RWPE2 (cell line): ENCODE measurements around the gene SORCS2.

Experiments used
- ATAC-seq: fragments of 200-7000 bp; cut with Tn5 transposase; 3 replicates; pipeline ENCODE4 v1.9.1; 2021; ENCODE audit warnings: low read depth
- DNase-seq: peaks from one replicate; pipeline ENCODE4 v3.0.0-alpha.2; 2020; ENCODE audit warnings: low spot score
- H3K27ac ChIP-seq: fragments of 450-650 bp; 2 replicates; pipeline ENCODE4 v1.5.1; 2017; ENCODE audit warnings: mild to moderate bottlenecking; ENCODE audit not compliant: poor library complexity, severe bottlenecking
- H3K27me3 ChIP-seq: fragments of 250-450 bp; sonication (Bioruptor Pico); 2 replicates; pipeline ENCODE4 v1.5.1; 2021; ENCODE audit warnings: mild to moderate bottlenecking, moderate library complexity; ENCODE audit not compliant: insufficient read depth, poor library complexity, severe bottlenecking
- H3K36me3 ChIP-seq: fragments of 250-450 bp; sonication (Bioruptor Pico); 2 replicates; pipeline ENCODE4 v1.5.1; 2020; ENCODE audit warnings: low read depth, mild to moderate bottlenecking, moderate library complexity
- H3K4me1 ChIP-seq: fragments of 250-450 bp; sonication (Bioruptor Pico); 2 replicates; pipeline ENCODE4 v1.5.1; 2021; ENCODE audit warnings: mild to moderate bottlenecking, moderate library complexity; ENCODE audit not compliant: insufficient read depth, poor library complexity, severe bottlenecking
- H3K4me3 ChIP-seq: fragments of 250-450 bp; sonication (Bioruptor Pico); 2 replicates; pipeline ENCODE4 v1.5.1; 2021; ENCODE audit warnings: mild to moderate bottlenecking, moderate library complexity; ENCODE audit not compliant: severe bottlenecking
- H3K9me3 ChIP-seq: fragments of 250-450 bp; sonication (Bioruptor Pico); 2 replicates; pipeline ENCODE4 v1.5.1; 2021; ENCODE audit warnings: mild to moderate bottlenecking, moderate library complexity; ENCODE audit not compliant: severe bottlenecking
- TF ChIP-seq, protein P1 (sequence below): fragments of 450-650 bp; IDR thresholded peaks from one replicate; pipeline ENCODE4 v1.5.1; 2017; ENCODE audit warnings: mild to moderate bottlenecking, moderate library complexity; ENCODE audit not compliant: poor library complexity, severe bottlenecking

SORCS2 gene

DNA sequence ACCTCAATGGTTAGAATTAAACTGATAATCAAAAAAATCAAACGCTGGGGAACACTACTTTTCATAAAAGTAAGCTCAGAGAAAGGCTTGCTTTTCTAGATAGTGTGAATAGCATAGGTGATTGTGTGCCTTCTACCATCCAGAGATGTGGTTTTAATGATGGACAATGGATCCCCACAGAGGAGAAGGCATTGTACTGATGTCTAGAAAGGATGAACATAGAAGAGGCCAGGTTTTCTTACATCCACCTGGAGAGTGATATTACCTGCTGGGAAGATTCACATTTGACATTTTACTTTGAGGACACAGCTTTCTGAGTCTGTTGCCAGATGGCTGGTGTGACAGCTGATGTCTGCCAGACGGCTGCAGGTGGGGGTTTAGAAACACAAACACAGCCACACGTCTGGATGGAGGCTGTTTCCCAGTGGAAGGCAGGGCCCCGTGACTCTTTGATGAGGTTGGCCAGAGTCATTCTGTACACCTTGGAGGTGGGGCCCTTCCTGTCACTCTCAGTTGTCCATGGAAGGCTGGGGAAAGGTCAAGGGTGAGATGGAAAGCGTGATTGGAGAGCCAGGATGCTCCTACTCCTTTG lies 128.0 kb downstream of the SORCS2 start:
- Histone ChIP-seq H3K4me1 (no peaks in the 10 kb centered on the region), H3K4me3 (no peak overlapping the region), H3K36me3 (no peaks in the 10 kb centered on the region), H3K9me3 (no peaks in the 10 kb centered on the region), H3K27me3 (no peaks in the 10 kb centered on the region), H3K27ac (no peak overlapping the region)
- TF ChIP-seq, protein P1, sequence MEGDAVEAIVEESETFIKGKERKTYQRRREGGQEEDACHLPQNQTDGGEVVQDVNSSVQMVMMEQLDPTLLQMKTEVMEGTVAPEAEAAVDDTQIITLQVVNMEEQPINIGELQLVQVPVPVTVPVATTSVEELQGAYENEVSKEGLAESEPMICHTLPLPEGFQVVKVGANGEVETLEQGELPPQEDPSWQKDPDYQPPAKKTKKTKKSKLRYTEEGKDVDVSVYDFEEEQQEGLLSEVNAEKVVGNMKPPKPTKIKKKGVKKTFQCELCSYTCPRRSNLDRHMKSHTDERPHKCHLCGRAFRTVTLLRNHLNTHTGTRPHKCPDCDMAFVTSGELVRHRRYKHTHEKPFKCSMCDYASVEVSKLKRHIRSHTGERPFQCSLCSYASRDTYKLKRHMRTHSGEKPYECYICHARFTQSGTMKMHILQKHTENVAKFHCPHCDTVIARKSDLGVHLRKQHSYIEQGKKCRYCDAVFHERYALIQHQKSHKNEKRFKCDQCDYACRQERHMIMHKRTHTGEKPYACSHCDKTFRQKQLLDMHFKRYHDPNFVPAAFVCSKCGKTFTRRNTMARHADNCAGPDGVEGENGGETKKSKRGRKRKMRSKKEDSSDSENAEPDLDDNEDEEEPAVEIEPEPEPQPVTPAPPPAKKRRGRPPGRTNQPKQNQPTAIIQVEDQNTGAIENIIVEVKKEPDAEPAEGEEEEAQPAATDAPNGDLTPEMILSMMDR = no peak
- no peak for ATAC-seq
- no peak for DNase-seq

DNA sequence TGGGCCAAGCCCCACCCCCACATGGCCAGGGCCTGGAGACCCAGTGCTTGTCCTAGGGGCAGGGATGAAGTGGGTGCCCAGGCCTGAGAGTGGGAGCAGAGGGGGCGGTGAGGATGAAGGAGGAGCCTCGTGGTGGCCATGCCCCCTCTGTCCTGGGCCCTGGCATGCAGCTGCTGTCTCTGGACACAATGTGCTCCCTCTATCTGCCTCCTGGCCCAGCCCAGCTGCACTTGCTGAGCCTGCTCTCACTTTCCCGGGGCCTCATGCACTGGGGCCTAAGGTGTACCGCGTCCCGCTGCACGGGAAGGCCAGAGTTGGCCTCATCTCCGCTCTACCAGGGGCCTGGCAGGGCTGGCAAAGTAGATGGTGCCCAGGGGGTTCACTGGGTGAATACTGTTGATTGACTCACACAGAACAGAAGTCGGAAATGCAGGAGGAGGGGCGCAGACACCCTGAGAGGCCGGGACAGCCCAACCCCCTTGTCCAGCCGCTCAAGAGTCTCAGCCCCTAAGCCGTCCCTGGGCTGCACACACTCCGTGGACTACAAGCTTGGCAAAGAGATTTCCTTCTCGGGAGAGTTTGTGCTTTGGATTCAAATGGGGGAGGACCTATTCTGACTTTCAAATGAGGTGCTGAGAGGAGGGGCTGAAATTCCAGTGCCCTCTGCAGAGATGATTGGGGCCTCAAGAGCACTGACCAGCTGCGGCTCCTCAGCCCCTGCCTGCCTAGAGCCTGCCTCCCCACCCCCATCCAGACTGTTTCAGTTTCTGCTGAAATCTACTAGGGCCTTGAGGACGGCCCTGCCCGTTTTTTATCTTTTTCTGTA lies 130.0 kb downstream of the SORCS2 start:
- ATAC-seq (no peak), DNase-seq (no peak)
- Histone ChIP-seq H3K9me3 (no peaks in the 10 kb centered on the region), H3K36me3 (no peaks in the 10 kb centered on the region), H3K27ac (no peak overlapping the region), H3K27me3 (no peaks in the 10 kb centered on the region), H3K4me3 (no peak overlapping the region), H3K4me1 (no peaks in the 10 kb centered on the region)
- TF ChIP-seq, protein P1 = no peak

DNA sequence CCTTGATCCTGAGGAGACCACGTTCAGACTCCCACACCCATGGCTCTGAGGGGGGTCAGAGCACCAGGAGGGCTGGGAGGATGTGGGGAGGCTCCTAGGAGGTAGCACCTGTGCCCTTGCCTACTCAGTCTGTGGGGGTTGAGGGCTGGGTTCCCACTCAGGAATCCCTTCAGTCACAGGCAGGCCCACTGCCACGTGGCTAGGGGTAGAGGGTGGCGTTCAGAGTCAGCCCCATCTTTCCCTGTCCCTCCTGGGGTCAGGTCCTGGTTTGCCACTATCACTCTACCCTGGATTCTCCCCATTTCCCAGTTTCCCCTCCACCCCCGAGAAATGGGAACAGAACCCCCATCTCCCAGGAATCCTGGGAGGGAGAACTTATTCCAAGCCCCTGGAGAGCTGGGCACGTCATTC lies 131.1 kb downstream of the SORCS2 start:
- no peak for ATAC-seq
- H3K27ac ChIP-seq = no peak overlapping the region
- H3K36me3 ChIP-seq = no peaks in the 10 kb centered on the region
- TF ChIP-seq, protein P1 = no peak
- H3K27me3 ChIP-seq = no peaks in the 10 kb centered on the region
- H3K9me3 ChIP-seq = no peaks in the 10 kb centered on the region
- DNase-seq = no peak
- H3K4me3 ChIP-seq = no peak overlapping the region
- H3K4me1 ChIP-seq = no peaks in the 10 kb centered on the region

DNA sequence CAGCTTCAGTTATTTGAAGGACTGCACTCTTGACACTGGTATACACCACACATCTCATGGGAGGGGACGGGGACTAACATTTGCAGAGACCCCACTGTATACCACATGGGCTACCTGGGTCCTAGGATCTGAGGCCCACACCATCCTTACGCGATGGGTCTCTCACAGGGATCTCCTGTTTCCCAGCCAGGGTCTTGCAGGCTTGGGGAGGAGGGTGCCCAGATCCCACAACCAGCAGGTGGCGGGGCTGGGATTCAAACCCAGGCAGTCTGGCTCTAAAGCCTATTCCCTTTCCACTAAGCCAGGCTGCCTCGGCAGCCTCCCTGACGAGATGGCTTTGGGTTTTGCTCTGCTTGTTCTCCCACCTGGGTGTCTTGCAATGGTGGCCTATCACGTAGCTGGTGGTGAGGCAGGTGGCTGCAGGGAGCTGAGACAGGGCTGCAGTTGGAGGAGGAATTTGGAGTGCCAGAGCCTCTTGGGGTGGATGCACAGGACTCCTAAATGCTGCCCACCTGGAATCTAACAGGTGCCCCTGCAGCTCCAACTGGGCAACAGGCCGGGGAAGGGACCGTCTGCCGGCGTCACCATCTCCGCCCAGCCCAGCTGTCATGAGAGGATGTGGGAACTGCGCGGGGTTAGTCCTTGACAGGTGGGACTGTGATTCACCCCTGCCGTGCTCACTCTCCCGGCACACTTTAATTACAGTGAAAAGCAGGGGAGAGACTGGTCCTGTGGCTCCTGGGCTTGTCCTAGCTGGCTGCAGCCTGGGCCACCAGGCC lies 131.7 kb downstream of the SORCS2 start:
- ATAC-seq (peak; percentile 51; the same call in 2 of the 3 replicates), DNase-seq (no peak)
- Histone ChIP-seq H3K4me3 (no peak overlapping the region), H3K27ac (no peak overlapping the region), H3K4me1 (no peaks in the 10 kb centered on the region), H3K27me3 (no peaks in the 10 kb centered on the region), H3K9me3 (no peaks in the 10 kb centered on the region), H3K36me3 (no peaks in the 10 kb centered on the region)
- TF ChIP-seq, protein P1 = no peak
